ENCODE measurements around the gene CACNA2D2. TPM values are rescaled to one million over a fixed set of nuclear protein-coding genes. Genes with fewer than 3 reads are reported as not detected.

Gene CACNA2D2
- total RNA-seq, 1 donor from 2014 or later, result 1.00 TPM

DNA sequence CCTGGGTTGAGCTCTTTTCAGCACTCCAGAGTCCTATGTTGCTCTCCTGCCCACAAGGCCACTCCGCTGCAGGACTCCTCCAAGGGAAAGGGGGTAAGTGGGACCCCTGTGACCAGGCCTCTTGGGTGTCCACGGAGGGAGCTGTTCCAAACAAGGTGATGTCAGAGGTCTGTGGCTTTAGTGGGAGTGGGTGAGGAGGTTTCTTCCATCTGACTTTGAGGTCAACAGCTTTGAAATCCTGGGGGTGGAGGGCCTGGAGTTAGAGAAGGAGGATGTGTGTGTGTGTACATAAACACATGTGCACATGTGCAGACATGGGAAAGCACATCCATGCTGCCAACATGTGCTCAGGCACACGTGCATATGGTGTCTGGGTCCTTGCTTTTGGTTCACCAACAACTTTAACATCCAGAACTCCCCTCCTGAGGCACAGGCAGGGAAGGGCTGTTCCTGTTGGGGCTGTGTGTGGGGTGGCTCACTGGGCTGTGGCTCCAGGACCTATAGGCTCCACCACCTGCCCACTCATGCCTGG lies 92.8 kb downstream of the CACNA2D2 start:
- H3K4me3 Mint-ChIP-seq (ENCODE audit: unreplicated experiment), result peak overlapping the region; percentile 73
- peaks cover 32% of the 10 kb centered on the region for H3K27me3 Mint-ChIP-seq (ENCODE audit: low read depth, unreplicated experiment)
- TF ChIP-seq, protein P1, sequence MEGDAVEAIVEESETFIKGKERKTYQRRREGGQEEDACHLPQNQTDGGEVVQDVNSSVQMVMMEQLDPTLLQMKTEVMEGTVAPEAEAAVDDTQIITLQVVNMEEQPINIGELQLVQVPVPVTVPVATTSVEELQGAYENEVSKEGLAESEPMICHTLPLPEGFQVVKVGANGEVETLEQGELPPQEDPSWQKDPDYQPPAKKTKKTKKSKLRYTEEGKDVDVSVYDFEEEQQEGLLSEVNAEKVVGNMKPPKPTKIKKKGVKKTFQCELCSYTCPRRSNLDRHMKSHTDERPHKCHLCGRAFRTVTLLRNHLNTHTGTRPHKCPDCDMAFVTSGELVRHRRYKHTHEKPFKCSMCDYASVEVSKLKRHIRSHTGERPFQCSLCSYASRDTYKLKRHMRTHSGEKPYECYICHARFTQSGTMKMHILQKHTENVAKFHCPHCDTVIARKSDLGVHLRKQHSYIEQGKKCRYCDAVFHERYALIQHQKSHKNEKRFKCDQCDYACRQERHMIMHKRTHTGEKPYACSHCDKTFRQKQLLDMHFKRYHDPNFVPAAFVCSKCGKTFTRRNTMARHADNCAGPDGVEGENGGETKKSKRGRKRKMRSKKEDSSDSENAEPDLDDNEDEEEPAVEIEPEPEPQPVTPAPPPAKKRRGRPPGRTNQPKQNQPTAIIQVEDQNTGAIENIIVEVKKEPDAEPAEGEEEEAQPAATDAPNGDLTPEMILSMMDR (IDR thresholded peaks at IDR 0.05; ENCODE audit: insufficient read depth, low read depth, low read length), result no peak
- TF ChIP-seq EZH2 (IDR thresholded peaks at IDR 0.05; ENCODE audit: insufficient read depth, low read length), result no peak
- H3K9me3 Mint-ChIP-seq (ENCODE audit: unreplicated experiment), result peaks cover 3% of the 10 kb centered on the region
- peaks cover 13% of the 10 kb centered on the region for H3K4me1 Mint-ChIP-seq (ENCODE audit: low read depth, unreplicated experiment)
- DNase-seq (ENCODE audit: low read depth) (no peak), FAIRE-seq (no peak)
- Histone ChIP-seq H3K4me3 (ENCODE audit: insufficient read depth, low read depth, low read length) (no peak overlapping the region), H3K27ac (ENCODE audit: low read depth, low read length) (no peak overlapping the region), H2AFZ (ENCODE audit: low read depth, low read length) (no peak overlapping the region), H3K4me1 (ENCODE audit: insufficient read depth, low read length) (no peaks in the 10 kb centered on the region), H3K27me3 (ENCODE audit: insufficient read depth, low read length) (peaks cover 4% of the 10 kb centered on the region), H3K36me3 (ENCODE audit: insufficient read depth, low read length) (no peaks in the 10 kb centered on the region), H3K4me2 (ENCODE audit: low read length) (no peak overlapping the region), H4K20me1 (ENCODE audit: insufficient read depth, low read length) (no peaks in the 10 kb centered on the region), H3K79me2 (ENCODE audit: insufficient read depth, low read length) (no peaks in the 10 kb centered on the region), H3K9me3 (ENCODE audit: insufficient read depth, low read depth, low read length) (no peaks in the 10 kb centered on the region), H3K9ac (ENCODE audit: low read length) (no peak overlapping the region)
- H3K36me3 Mint-ChIP-seq (ENCODE audit: low read depth, unreplicated experiment), result no peaks in the 10 kb centered on the region
- no peak overlapping the region for H3K27ac Mint-ChIP-seq (ENCODE audit: unreplicated experiment)

DNA sequence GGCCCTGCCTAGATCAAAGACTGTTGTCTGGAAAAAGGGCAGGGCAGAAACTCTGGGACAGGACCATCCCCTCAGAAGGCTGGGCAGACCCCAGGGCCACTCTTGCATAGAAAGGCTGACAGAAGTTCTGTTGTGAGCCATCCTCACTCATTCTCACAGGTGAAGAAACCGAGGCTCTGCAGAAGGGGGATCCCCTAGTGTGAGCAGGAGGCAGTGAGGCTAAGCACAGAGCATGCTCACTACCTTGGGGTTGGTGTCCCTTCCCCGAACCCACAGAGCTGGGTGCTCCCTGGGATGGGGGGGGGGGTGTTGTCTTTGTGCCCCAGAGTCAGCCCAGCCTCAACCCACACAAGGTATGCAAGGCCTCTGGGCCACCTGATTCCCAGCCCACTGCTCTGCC lies 93.2 kb downstream of the CACNA2D2 start:
- Mint-ChIP-seq H3K4me1 (ENCODE audit: low read depth, unreplicated experiment) (peaks cover 11% of the 10 kb centered on the region), H3K4me3 (ENCODE audit: unreplicated experiment) (no peak overlapping the region), H3K27me3 (ENCODE audit: low read depth, unreplicated experiment) (peaks cover 34% of the 10 kb centered on the region), H3K9me3 (ENCODE audit: unreplicated experiment) (peaks cover 3% of the 10 kb centered on the region), H3K27ac (ENCODE audit: unreplicated experiment) (no peak overlapping the region), H3K36me3 (ENCODE audit: low read depth, unreplicated experiment) (no peaks in the 10 kb centered on the region)
- H3K4me1 ChIP-seq (ENCODE audit: insufficient read depth, low read length), result no peaks in the 10 kb centered on the region
- no peak overlapping the region for H2AFZ ChIP-seq (ENCODE audit: low read depth, low read length)
- no peaks in the 10 kb centered on the region for H3K36me3 ChIP-seq (ENCODE audit: insufficient read depth, low read length)
- no peak overlapping the region for H3K4me2 ChIP-seq (ENCODE audit: low read length)
- no peak overlapping the region for H3K4me3 ChIP-seq (ENCODE audit: insufficient read depth, low read depth, low read length)
- no peak overlapping the region for H3K27ac ChIP-seq (ENCODE audit: low read depth, low read length)
- no peaks in the 10 kb centered on the region for H3K79me2 ChIP-seq (ENCODE audit: insufficient read depth, low read length)
- no peak for DNase-seq (ENCODE audit: low read depth)
- H3K27me3 ChIP-seq (ENCODE audit: insufficient read depth, low read length), result peaks cover 4% of the 10 kb centered on the region
- no peaks in the 10 kb centered on the region for H4K20me1 ChIP-seq (ENCODE audit: insufficient read depth, low read length)
- no peak for TF ChIP-seq EZH2 (IDR thresholded peaks at IDR 0.05; ENCODE audit: insufficient read depth, low read length)
- TF ChIP-seq, protein P1 (IDR thresholded peaks at IDR 0.05; ENCODE audit: insufficient read depth, low read depth, low read length), result no peak
- no peaks in the 10 kb centered on the region for H3K9me3 ChIP-seq (ENCODE audit: insufficient read depth, low read depth, low read length)
- FAIRE-seq, result no peak
- H3K9ac ChIP-seq (ENCODE audit: low read length), result no peak overlapping the region

DNA sequence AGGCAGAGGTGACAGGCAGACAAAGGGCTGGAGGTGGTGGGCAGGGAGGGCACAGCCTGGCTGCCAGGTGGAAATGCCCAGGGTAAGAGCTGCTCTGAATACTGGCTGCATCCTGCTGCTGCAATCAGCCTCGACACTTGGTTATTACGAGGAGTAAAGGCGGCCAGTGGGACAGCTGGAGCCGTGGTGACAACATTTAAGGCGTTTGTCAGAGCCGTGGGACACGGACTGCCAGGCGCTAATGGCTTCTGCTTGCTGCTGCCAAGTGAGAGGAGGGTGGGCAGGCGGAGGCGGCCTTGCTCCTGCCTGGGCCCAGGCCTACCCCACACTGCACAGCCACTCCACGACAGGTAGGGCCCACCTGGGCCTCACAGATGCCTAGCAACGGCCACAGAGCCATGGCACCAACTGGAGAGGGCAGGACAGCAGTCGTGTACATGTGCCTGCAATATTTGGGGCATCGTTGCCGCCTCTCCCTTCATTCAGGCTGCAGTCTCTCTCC lies 94.9 kb downstream of the CACNA2D2 start:
- H3K27me3 Mint-ChIP-seq (ENCODE audit: low read depth, unreplicated experiment), result peaks cover 40% of the 10 kb centered on the region
- Histone ChIP-seq H3K4me1 (ENCODE audit: insufficient read depth, low read length) (no peaks in the 10 kb centered on the region), H3K4me2 (ENCODE audit: low read length) (no peak overlapping the region), H3K36me3 (ENCODE audit: insufficient read depth, low read length) (no peaks in the 10 kb centered on the region), H3K4me3 (ENCODE audit: insufficient read depth, low read depth, low read length) (no peak overlapping the region), H3K9ac (ENCODE audit: low read length) (no peak overlapping the region), H3K79me2 (ENCODE audit: insufficient read depth, low read length) (no peaks in the 10 kb centered on the region), H3K27ac (ENCODE audit: low read depth, low read length) (no peak overlapping the region), H2AFZ (ENCODE audit: low read depth, low read length) (no peak overlapping the region), H3K9me3 (ENCODE audit: insufficient read depth, low read depth, low read length) (no peaks in the 10 kb centered on the region), H3K27me3 (ENCODE audit: insufficient read depth, low read length) (peaks cover 4% of the 10 kb centered on the region), H4K20me1 (ENCODE audit: insufficient read depth, low read length) (no peaks in the 10 kb centered on the region)
- DNase-seq (ENCODE audit: low read depth) (no peak), FAIRE-seq (no peak)
- H3K36me3 Mint-ChIP-seq (ENCODE audit: low read depth, unreplicated experiment), result no peaks in the 10 kb centered on the region
- TF ChIP-seq, protein P1 (IDR thresholded peaks at IDR 0.05; ENCODE audit: insufficient read depth, low read depth, low read length), result no peak
- no peak for TF ChIP-seq EZH2 (IDR thresholded peaks at IDR 0.05; ENCODE audit: insufficient read depth, low read length)
- H3K4me1 Mint-ChIP-seq (ENCODE audit: low read depth, unreplicated experiment), result peaks cover 11% of the 10 kb centered on the region
- H3K9me3 Mint-ChIP-seq (ENCODE audit: unreplicated experiment), result peaks cover 3% of the 10 kb centered on the region
- no peak overlapping the region for H3K4me3 Mint-ChIP-seq (ENCODE audit: unreplicated experiment)
- peak overlapping the region; percentile 34 for H3K27ac Mint-ChIP-seq (ENCODE audit: unreplicated experiment)
